GM11168 (cell line): ENCODE measurements around the gene APLP2.
"Not testable (repeated sequence)": the region's sequence is repeated elsewhere in the genome, so short reads cannot be mapped to it uniquely, and the experiment has no call there.

Experiments used
- in situ Hi-C: fragments of 300-500 bp; cut with MboI; formaldehyde crosslinking; loops from one replicate; pipeline ENCODE4 v1.12.0; 2022; ENCODE audit warnings: low sequenced_read_pairs; ENCODE audit not compliant: unreplicated experiment

APLP2 gene

DNA sequence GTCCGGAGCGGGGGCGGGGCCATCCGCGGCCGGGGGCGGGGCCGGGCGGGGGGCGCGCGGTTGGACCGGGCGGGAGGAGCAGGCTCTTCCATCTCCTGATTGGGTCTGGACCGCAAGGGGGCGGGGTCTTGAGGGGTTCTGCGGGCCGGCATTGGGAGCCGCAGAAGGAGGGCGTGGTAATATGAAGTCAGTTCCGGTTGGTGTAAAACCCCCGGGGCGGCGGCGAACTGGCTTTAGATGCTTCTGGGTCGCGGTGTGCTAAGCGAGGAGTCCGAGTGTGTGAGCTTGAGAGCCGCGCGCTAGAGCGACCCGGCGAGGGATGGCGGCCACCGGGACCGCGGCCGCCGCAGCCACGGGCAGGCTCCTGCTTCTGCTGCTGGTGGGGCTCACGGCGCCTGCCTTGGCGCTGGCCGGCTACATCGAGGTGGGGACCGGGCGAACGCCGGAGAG is at the start of gene APLP2:
TSS of gene APLP2 (plus strand) at position 236 of the 450 bp plus-strand sequence. CDS start at position 320, 84 bp downstream.
- in situ Hi-C loops = no loop called here

DNA sequence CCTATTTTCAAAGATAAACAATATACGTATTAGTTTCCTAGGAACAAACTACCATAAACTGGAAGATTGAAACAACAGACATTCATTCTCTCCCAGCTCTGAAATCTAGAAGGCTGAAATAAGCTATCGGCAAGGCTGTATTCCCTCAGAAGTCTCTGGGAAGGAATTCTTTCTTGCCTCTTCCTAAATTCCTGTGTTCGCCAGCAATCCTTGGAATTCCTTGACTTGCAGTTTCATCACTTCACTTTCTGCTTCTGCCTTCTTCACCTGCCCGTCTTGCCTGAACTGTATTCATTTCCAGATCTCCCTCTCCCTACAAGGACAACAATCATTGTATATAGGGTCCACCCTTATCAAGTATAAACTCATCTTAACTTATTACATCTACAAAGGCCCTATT is 49.4 kb upstream of the APLP2 start:
- in situ Hi-C loops = no loop called here

DNA sequence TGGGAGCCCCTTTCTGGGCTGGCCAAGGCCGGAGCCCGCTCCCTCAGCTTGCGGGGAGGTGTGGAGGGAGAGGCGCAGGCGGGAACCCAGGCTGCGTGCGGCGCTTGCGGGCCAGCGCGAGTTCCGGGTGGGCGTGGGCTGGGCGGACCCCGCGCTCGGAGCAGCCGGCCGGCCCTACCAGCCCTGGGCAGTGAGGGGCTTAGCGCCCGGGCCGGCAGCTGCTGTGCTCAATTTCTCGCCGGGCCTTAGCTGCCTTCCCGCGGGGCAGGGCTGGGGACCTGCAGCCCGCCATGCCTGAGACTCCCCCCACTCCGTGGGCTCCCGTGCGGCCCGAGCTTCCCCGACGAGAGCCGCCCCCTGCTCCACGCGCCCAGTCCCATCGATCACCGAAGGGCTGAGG is 48.1 kb upstream of the APLP2 start:
- in situ Hi-C loops = not testable (repeated sequence)

DNA sequence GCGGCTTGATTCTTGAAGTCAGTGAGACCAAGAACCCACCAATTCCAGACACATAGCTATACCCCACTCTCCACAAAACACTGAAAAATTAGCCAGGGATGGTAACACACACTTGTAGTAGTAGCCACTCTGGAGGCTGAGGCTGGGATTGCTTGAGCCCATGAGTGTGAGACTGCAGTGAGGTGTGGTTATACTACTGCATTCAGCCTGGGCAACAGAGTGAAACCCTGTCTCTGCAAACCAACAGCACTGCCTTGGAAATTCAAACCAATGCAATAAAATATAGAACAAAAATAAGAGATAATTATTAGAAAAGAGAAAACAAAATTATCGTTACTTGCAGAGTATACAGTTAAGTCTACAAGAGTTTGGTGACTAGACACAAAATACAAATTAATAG is 46.9 kb upstream of the APLP2 start:
- in situ Hi-C loops = no loop called here

DNA sequence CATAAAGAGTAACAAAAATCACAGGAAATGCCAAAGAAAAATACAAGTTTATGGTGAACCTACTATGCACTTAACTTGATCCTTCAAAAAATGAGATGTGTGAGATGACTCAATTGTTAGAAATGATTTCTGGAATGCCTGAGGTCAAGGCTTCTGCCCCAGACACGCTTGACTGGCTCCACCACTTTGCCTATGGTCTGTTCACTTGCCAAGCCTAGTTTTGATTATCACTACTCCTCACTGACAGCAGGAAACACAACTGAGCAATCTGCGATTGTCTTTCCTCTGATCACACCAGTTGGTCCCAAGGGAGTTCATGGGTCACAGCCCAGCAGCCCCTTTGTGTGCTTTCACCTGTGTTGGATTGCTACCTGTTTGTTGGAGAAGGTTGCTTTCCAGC is 46.5 kb upstream of the APLP2 start:
- in situ Hi-C loops = no loop called here

DNA sequence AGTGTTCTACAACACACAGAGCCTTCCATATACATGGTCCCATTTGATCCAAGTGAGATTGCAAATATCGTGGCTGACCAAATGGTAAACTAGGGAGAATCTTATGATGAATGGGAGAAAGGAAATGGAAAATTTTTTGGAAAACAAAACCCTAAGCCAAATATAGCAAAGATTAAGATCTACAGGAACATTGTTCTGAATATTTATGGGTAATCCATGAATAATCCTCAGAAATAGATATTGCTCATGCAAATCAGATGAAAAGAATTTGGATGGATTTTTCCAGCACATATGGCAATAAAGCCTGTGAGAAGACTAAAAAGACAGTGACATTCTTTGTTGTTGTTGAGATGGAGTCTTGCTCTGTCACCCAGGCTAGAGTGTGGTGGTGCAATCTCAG is 45.3 kb upstream of the APLP2 start:
- in situ Hi-C loops = no loop called here

DNA sequence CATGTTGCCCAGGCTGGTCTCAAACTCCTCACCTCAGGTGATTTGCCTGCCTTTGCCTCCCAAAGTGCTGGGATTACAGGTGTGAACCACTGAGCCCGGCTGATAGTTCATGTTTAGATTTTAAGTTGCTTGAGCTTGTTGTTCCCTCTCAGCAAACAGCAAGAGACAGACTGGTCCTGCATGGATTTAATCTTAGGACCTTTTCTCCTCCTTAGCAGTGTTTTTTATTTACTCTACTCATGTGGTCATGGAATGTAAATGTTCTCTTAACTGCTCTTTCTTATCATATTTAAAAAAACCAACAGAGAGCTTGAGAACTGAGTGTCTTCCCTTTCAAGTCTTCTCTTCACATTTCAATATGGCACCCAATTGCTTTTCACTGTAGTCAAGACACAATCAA is 44.3 kb upstream of the APLP2 start:
- in situ Hi-C loops = no loop called here

DNA sequence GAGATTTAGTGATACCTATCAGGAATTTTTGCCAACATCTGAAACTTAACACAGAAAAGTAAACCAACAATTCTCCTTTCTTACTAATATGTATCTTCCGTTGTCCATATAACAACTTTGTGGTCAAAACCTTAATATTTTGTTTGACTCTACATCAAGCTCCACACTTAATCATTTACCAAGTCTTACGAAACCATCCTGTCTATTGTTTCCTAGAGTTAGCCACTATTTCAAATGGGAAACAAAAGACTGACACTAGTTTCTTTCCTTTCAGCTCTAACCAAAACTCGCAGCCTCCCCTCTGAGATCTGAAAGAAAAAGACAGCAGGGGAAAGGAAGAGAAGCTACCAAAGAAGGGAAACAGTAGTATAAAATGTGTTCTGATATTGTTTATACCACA is 40.6 kb upstream of the APLP2 start:
- in situ Hi-C loops = no loop called here

DNA sequence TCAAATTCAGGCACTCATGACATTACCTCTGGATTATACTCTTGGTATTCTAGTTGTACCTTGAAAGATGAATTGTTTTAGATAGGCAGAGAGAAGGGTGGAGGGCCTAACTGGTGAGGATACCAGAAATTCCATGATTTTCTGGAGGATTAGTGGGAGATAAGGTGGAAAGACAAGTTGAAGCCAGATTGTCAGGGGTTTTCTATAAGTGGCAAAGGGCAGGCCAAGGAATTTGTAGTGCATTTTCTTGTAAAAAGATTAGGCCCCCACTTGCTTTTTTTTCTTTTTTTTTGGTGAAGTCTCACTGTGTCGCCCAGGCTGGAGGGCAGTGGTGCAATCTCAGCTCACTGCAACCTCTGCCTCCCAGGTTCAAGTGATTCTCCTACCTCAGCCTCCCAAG is 38.6 kb upstream of the APLP2 start:
- in situ Hi-C loops = no loop called here

DNA sequence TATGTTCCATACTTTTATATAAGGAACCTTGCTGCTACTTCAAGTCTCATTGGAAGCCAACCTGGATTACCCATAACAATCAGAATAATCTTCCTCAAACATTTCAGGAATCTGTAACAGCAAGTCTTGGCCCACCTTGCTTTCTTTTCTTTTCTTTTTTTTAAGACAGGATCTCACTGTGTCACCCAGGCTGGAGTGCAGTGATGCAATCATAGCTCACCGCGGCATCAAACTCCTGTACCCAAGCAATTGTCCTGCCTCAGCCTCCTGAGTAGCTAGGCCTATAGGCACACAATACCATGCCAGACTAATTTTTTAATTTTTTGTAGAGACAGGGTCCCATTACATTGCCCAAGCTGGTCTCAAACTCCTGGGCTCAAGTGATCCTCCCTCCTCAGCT is 37.7 kb upstream of the APLP2 start:
- in situ Hi-C loops = no loop called here

DNA sequence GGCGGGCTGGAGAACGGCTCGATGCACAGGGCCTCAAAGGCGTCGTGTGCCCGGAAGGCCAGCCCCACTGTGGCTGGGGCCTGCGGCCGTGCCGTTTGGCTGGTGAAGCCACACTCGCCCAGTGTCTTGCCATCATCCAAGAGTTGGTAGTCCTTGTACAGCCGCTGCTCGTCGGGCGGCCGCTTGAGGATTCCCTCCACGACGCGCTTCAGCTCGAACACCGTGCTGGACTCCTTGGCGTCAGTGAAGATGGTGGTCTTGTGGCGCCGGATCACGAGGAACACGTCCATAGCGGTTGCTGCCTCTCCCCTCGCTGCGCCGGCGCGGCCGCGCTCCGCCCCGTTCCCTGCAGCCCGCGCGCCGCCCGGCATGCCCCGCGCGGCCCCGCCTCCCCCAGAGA is 36.8 kb upstream of the APLP2 start:
- in situ Hi-C loops = no loop called here

DNA sequence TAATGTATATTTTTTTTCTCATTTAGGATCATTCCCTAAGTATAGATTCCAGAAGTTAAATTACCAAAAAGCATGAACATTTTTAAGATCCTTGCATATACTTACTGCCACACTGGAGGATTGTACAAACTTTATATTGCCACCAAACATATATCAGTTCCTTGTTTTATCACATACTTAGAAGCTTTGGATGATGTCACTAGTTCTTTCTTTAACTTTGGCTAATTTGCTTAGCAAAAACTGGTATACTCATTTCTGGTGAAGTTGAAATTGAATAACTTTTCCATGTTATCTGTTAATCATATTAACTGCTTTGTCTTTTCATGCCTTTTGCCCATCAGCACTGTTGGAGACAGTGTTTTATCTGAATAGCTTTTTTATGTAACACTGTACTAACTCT is 35.5 kb upstream of the APLP2 start:
- in situ Hi-C loops = no loop called here

DNA sequence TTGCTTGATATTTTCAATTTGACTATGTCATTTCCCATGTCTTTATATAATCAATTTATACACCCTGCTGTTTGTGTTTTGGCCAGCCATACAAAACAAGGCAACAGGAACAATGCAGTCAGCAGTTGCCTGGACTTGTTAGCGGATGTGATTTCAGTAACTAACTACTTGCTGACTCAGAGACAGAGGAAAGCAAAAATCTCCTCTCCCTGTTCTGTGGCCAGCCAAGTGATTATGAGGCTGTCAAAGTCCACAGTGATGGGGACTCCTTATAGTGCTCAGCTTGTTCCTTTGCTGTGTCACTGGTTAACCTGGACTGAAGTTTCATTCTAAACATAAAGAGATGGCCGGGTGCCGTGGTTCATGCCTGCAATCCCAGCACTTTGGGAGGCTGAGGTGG is 32.6 kb upstream of the APLP2 start:
- in situ Hi-C loops = no loop called here

DNA sequence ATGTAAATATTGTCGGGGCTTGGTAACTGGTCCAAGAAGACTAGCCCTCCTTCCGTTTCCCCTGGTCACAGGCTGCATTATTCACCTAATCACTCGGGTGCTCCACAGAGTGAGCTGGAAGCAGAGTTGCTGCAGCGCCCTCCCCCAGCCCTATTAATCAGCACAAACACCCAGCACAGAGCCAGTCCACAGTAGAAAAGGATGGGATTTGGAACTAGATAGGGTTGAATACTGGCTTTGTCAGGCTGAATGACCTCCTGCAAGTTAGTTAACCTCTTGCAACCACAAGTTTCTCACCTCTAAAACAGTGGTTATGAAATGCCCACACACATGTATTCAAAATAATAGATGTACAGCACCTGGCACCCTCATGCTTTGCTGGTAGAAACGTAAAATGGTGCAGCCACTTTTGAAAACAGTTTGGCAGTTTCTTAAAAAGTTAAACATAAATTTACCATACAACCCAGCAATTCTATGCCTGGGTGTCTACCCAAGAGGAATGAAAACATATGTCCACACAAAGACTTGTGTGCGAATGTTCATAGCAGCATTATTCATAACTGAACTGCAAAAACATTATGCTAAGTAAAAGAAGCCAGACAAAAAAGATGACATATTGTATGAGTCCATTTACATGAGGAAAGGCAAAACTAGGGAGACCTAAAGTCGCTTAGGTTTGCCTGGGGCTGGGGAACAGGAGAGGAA is 31.7 kb upstream of the APLP2 start:
- in situ Hi-C loops = no loop called here

DNA sequence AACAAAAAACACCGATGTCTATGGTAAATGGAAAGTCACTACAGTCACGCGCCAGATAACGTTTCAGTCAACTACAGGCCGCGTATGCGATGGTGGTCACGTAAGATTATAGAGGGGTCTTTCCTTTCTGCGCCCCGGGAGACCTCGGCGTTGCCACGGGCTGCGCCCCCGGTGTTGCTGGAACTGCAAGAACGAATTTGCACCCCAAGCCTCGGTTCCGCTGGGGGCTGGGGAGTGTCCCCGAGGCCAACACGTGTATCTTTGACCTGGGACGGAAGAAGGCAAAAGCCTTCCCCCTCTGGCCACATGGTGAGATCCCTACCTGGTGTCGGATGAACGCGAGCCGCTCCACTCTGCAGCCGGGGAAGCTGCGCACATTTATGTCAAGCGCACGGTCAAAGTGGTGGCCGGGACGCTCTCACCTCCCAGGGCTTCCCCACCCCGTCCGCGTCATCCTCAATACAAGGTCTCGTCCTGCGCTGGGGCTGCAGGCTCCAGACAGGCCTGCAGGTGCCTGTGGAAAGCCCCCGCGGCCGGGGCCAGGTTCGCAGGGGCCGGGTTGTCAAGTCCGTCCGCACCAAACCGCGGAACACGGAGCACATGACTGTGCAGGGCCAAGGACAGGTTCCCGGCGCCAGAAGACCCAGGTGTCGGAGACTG is 29.3 kb upstream of the APLP2 start:
- in situ Hi-C loops = no loop called here

DNA sequence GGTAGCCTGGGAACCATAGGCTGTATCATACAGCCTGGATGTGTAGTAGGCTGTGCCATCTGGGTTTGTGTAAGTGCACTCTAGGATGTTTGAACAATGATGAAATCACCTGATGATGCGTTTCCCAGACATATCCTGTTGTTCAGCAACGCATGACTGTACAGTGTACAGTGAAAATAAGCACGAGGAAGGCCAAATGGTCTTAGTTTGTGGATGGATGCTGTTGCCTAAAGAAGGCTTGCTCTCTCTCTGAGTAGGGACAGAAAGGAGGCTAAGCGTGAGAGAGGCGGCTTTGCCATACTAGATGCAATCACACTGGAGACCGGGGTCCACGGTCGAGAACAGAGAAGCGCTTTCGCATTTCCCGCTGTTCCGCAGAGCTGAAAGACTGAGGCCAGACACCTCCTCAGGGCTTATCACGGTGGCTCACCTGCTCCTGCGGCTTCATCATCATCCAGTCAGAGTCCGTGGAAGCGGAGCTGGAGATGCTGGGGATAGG is 27.6 kb upstream of the APLP2 start:
- in situ Hi-C loops = no loop called here

DNA sequence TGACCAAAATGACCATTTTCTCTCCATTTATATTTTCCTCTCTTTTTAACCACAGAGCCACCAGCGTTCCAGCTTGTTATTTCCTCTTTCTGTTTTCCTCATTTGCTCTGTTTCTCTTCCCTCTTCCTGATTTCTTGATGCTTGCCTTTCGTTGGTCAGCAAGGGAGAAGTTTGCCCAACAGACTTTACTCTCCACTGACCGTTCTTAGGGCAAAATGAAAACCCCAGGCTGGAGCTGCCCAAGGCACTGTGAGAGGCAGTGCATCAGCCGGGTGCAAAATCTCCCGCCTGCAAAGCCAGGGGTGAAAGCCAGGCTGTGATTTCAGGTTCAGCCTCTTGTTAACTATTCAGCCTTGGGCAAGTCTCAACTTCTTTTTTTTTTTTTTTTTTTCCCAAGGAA is 26.1 kb upstream of the APLP2 start:
- in situ Hi-C loops = no loop called here

DNA sequence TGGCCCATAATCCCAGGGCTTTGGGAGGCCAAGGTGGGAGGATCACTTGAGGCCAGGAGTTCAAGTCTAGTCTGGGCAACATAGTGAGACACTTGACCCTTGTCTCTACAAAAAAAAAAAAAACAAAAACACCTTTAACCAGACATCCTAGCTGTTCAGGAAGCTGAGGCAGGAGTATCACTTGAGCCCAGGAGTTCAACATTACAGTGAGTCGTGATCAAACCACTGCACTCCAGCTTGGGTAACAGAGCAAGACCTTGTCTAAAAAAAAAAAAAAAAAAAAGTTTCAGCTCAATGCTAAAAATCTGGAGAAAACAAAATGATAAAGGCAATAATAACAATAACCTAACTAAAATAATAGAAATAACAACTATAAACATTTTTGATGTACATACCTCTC is 22.6 kb upstream of the APLP2 start:
- in situ Hi-C loops = no loop called here

DNA sequence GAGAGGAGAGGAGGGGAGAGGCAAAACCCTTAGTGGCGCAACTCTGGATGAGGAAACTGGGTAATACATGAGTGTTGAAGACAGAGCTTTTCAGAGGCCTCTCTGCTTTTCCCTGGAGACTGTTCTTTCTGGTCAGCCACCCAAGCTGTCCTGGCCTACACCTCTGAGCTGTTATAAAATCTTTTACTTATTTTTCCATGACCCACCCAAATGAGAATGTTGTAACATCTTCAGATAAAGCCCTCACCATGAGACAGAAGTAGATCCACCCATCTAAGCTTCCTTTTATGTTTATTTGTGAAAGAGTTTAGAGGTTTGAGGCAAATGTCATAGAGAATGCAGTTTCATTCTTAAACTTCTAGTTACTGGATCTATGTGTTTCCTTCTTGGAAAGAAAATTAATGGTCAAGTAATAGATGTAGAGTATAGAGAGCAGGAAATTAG is 20.3 kb upstream of the APLP2 start:
- in situ Hi-C loops = no loop called here

DNA sequence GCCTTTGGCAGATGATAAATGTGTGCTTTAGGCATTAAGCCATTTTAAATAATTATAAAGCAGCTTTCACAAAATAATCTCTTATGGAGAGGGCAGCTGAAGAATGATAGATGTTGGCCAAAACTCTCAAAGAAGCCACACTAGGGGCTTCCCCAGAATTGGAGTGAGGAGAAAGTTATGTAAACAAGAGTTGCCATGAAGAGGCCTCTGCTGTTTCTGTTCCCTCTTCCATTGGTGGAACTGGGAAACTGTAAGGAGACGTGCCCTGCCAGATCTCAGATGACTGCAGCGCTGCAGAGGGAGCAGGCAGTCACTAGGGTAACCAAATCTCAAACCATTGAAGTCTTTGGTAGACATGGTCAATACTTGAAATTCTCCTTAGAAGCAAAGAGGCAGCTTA is 19.4 kb upstream of the APLP2 start:
- in situ Hi-C loops = no loop called here

DNA sequence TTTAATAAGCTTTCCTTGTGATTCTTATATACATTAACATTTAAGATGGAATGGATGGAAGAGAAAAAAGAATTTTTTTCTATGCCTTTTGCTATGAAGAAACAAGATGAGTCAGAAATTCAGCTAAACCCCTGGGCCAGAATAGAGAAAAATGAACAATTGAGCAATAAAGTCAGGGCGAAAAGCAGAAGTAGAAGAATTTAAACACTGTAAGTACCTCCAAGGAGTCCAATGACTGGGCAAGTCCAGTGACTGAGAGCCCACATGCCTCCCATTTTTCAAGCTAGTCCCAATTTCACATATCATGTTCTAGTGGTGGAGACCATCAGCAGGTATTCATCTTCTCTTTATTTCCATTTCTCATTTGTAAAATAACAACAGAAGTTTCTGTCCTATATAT is 18.6 kb upstream of the APLP2 start:
- in situ Hi-C loops = no loop called here

DNA sequence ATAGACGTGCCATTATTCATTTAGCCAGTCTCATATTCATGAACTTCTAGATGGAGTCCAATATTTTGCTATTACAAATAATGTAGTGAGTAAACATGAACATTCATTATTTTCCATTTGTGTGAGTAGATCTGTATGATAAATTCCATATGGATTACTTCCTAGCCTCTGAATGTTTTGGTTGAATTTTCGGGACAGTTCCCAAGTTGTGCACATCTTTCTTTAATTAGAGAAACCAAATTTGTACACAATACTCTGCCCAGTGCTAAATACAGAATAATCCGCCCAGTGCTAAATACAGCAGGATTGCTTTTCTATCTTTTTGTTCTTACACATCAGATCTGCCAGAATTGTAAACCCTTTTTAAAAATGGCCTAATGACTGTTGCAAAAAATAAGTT is 17.1 kb upstream of the APLP2 start:
- in situ Hi-C loops = no loop called here
